Measurements from ENCODE around the gene ZNF655. TPM values are rescaled to one million over a fixed set of nuclear protein-coding genes. Genes with fewer than 3 reads are reported as not detected.

Gene ZNF655
- total and polyA plus RNA-seq, 5 donors from 2014 or later, result 89.9 to 148 (median 97.7) TPM

DNA sequence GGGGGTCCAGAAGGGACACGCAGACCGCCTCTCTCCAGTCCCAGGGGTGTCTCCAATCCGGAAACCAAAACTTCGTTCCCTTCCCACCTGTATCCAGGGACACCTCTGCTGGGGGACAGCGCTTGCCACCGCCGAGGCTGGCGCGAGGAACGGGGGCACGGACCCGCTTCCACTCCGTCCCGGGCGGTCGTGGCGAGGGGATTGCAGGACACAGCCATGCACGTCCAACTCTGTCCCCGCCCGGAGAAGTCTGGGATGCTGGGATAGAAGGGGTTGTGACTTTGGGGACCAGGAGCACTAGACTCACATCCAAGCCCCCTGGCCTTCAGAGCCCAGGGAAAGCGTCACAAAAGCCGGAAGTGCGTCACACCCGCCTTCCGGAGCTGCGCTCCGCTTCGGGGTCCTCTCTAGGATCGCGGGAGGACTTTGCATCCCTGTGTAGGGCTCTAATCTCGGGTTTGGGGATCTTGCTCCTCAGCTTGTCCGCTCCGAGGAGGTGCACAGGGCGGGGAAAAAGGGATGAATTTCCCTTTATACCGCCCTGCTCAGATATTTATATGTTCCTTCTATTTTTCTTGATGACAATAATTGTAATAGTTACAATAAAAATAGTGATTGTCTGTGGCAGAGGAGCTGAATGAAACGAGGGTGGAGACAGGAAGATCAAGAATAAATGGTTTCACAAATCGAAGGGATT lies 6.5 kb upstream of the ZNF655 start, which contains the start of gene FAM200A:
Gene FAM200A, minus strand, starts transcription at position 348 of the 697 bp plus-strand sequence. CDS start 3,707 bp downstream, outside the sequence.
- H3K4me1 Mint-ChIP-seq, result peaks cover 11 to 52% (median 32%) of the 10 kb centered on the region in 4 donors
- H3K4me1 ChIP-seq (ENCODE audit: control insufficient read depth, insufficient read depth, low read length, poor library complexity, severe bottlenecking), result peaks cover 24% of the 10 kb centered on the region
- H3K4me3 ChIP-seq (ENCODE audit: low read depth, low read length), result peak within 1 kb of the TSS; percentile 89
- H3K27me3 ChIP-seq (ENCODE audit: control insufficient read depth, insufficient read depth, low read length), result no peaks in the 10 kb centered on the region
- no peaks in the 10 kb centered on the region for H3K9me3 ChIP-seq (ENCODE audit: control insufficient read depth in 2 of 2, low read length in 2 of 2)
- no peaks in the 10 kb centered on the region for H3K27me3 Mint-ChIP-seq
- peak within 1 kb of the TSS; percentile 95 to 99 (median 98) for H3K27ac Mint-ChIP-seq
- peaks cover 29% of the 10 kb centered on the region for H3K36me3 ChIP-seq (ENCODE audit: control insufficient read depth, insufficient read depth, low read length)
- DNase-seq (peak; percentile 83 to 93 (median 85)), ATAC-seq (ENCODE audit: low read depth in 2 of 2) (peak; percentile 96 to 98)
- peaks cover 22% of the 10 kb centered on the region for H3K36me3 Mint-ChIP-seq
- H3K4me3 Mint-ChIP-seq, result peak within 1 kb of the TSS; percentile 87 to 97 (median 92)
- peak within 1 kb of the TSS; percentile 86 for H3K27ac ChIP-seq (ENCODE audit: insufficient read depth, low read length, poor library complexity, severe bottlenecking)
- H3K9me3 Mint-ChIP-seq, result peaks cover 0 to 6% (median 0%) of the 10 kb centered on the region in 7 donors

DNA sequence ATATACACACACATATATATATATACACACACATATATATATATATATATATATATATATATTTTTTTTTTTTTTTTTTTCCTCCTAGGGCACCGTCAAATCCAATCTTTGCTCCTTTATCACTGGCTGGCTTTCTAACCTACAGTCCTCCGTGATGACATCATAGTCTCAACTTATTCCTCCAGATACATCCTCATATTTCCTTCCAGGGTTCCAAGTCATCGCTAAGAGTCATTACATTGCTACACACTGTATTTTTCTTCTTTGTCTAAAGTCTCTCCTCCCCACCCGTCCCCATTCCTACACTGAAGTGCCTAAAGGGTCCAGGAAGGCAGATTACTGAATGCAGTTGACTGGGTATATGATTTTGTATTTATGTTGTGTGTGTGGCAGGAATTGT lies 5.4 kb upstream of the ZNF655 start:
- Mint-ChIP-seq H3K9me3 (peaks cover 0 to 6% (median 0%) of the 10 kb centered on the region in 7 donors), H3K27me3 (peaks cover 4% of the 10 kb centered on the region), H3K27ac (no peak overlapping the region), H3K36me3 (peaks cover 24% of the 10 kb centered on the region), H3K4me1 (peaks cover 11 to 63% (median 40%) of the 10 kb centered on the region in 4 donors), H3K4me3 (peak overlapping the region in 2 of 4 donors; percentile 20 to 40)
- no peak for ATAC-seq (ENCODE audit: low read depth in 2 of 2)
- no peak overlapping the region for H3K4me3 ChIP-seq (ENCODE audit: low read depth, low read length)
- no peaks in the 10 kb centered on the region for H3K9me3 ChIP-seq (ENCODE audit: control insufficient read depth in 2 of 2, low read length in 2 of 2)
- no peak overlapping the region for H3K27ac ChIP-seq (ENCODE audit: insufficient read depth, low read length, poor library complexity, severe bottlenecking)
- H3K27me3 ChIP-seq (ENCODE audit: control insufficient read depth, insufficient read depth, low read length), result no peaks in the 10 kb centered on the region
- DNase-seq, result no peak
- H3K4me1 ChIP-seq (ENCODE audit: control insufficient read depth, insufficient read depth, low read length, poor library complexity, severe bottlenecking), result peaks cover 35% of the 10 kb centered on the region
- H3K36me3 ChIP-seq (ENCODE audit: control insufficient read depth, insufficient read depth, low read length), result peaks cover 19% of the 10 kb centered on the region

GRCh38 chr7:99554939-99555338 lies 3.5 kb upstream of the ZNF655 start:
- Histone ChIP-seq H3K36me3 (ENCODE audit: control insufficient read depth, insufficient read depth, low read length) (peaks cover 15% of the 10 kb centered on the region), H3K4me1 (ENCODE audit: control insufficient read depth, insufficient read depth, low read length, poor library complexity, severe bottlenecking) (peaks cover 46% of the 10 kb centered on the region), H3K27me3 (ENCODE audit: control insufficient read depth, insufficient read depth, low read length) (no peaks in the 10 kb centered on the region), H3K27ac (ENCODE audit: insufficient read depth, low read length, poor library complexity, severe bottlenecking) (no peak overlapping the region), H3K9me3 (ENCODE audit: control insufficient read depth in 2 of 2, low read length in 2 of 2) (no peaks in the 10 kb centered on the region), H3K4me3 (ENCODE audit: low read depth, low read length) (no peak overlapping the region)
- ATAC-seq (ENCODE audit: low read depth in 2 of 2) (no peak), DNase-seq (no peak)
- no peak overlapping the region for H3K27ac Mint-ChIP-seq
- peaks cover 19% of the 10 kb centered on the region for H3K36me3 Mint-ChIP-seq
- peak overlapping the region in 3 of 4 donors; percentile 6 to 62 (median 15) for H3K4me3 Mint-ChIP-seq
- H3K27me3 Mint-ChIP-seq, result peaks cover 8% of the 10 kb centered on the region
- peaks cover 0 to 2% (median 0%) of the 10 kb centered on the region in 7 donors for H3K9me3 Mint-ChIP-seq
- H3K4me1 Mint-ChIP-seq, result peaks cover 11 to 62% (median 41%) of the 10 kb centered on the region in 4 donors

- H3K9me3 ChIP-seq (ENCODE audit: control insufficient read depth in 2 of 2, low read length in 2 of 2), result no peaks in the 10 kb centered on the region
Observed at GRCh38 chr7:99557196-99557607, 1.2 kb upstream of the ZNF655 start.

DNA sequence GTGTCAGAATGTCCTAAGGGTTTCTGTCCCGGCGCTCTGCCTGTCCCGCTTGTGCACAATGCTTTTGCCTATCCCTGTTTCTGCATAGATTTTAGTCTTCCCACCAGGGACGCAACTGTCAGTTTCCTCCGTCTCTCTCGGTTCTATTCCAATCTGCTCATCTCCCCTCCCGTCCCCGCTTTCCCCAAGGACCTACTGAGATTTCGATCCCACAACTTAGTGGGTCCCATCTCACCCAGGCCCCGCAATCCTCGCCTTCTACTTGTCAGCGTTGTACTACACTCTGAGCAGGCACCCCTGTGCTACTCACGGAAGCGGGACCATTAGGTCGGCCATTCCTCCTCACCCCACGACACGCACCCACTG lies 519 bp upstream of the ZNF655 start:
- Histone ChIP-seq H3K9me3 (ENCODE audit: control insufficient read depth in 2 of 2, low read length in 2 of 2) (no peaks in the 10 kb centered on the region), H3K4me3 (ENCODE audit: low read depth, low read length) (peak overlapping the region; percentile 98), H3K27ac (ENCODE audit: insufficient read depth, low read length, poor library complexity, severe bottlenecking) (peak overlapping the region; percentile 95), H3K4me1 (ENCODE audit: control insufficient read depth, insufficient read depth, low read length, poor library complexity, severe bottlenecking) (peaks cover 47% of the 10 kb centered on the region), H3K36me3 (ENCODE audit: control insufficient read depth, insufficient read depth, low read length) (peaks cover 42% of the 10 kb centered on the region), H3K27me3 (ENCODE audit: control insufficient read depth, insufficient read depth, low read length) (no peaks in the 10 kb centered on the region)
- DNase-seq (no peak), ATAC-seq (ENCODE audit: low read depth in 2 of 2) (peak; percentile 59 to 61)
- H3K27ac Mint-ChIP-seq, result peak overlapping the region; percentile 99
- peak overlapping the region; percentile 92 to 100 (median 96) for H3K4me3 Mint-ChIP-seq
- peaks cover 8% of the 10 kb centered on the region for H3K27me3 Mint-ChIP-seq
- H3K9me3 Mint-ChIP-seq, result peaks cover 0 to 2% (median 0%) of the 10 kb centered on the region in 7 donors
- H3K36me3 Mint-ChIP-seq, result peaks cover 40% of the 10 kb centered on the region
- H3K4me1 Mint-ChIP-seq, result peaks cover 12 to 68% (median 46%) of the 10 kb centered on the region in 4 donors

More at GRCh38 chr7:99557196-99557607, 1.2 kb upstream of the ZNF655 start:
- peaks cover 13 to 66% (median 45%) of the 10 kb centered on the region in 4 donors for H3K4me1 Mint-ChIP-seq
- peaks cover 8% of the 10 kb centered on the region for H3K27me3 Mint-ChIP-seq
- H3K27me3 ChIP-seq (ENCODE audit: control insufficient read depth, insufficient read depth, low read length), result no peaks in the 10 kb centered on the region
- no peak for ATAC-seq (ENCODE audit: low read depth in 2 of 2)
- peak overlapping the region; percentile 98 for H3K4me3 ChIP-seq (ENCODE audit: low read depth, low read length)
- H3K4me3 Mint-ChIP-seq, result peak overlapping the region; percentile 92 to 100 (median 96)
- H3K36me3 ChIP-seq (ENCODE audit: control insufficient read depth, insufficient read depth, low read length), result peaks cover 35% of the 10 kb centered on the region
- peak in 1 of 3 donors; percentile 16 for DNase-seq
- H3K36me3 Mint-ChIP-seq, result peaks cover 32% of the 10 kb centered on the region
- peak overlapping the region; percentile 95 for H3K27ac ChIP-seq (ENCODE audit: insufficient read depth, low read length, poor library complexity, severe bottlenecking)
- peaks cover 47% of the 10 kb centered on the region for H3K4me1 ChIP-seq (ENCODE audit: control insufficient read depth, insufficient read depth, low read length, poor library complexity, severe bottlenecking)
- H3K9me3 Mint-ChIP-seq, result peaks cover 0 to 2% (median 0%) of the 10 kb centered on the region in 7 donors
- H3K27ac Mint-ChIP-seq, result peak overlapping the region; percentile 99

DNA sequence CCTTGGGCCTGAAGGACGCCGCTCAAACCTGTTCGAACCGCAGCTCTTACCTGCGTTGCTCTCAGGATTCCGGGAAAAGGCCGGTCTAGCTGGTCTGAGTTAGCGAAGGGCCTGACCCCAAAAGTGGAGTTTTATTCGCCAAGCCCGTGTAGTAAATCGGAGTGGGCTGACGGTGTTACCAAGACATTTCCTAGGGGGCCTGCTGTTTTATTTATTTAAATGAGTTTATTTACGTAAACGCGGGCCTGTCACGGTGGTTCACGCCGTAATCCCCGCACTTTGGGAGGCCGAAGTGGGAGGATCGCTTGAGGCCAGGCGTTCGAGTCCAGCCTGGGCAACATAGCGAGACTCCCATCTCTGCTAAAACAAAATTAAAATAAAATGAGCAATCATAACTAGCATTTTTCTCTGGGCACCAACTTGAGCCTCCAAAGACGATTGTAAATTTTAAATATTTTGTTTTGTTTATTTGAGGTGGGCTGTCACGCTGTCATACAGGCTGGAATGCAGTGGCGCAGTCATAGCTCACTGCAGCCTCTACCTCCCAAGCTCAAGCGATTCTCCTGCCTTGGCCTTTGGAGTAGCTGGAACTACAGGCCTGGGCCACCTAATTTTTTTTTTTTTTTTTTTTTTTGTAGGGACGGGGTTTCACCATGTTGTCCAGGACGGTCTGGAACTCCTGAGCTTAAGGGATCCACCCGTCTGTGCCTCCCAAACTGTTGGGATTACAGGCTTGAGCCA lies 903 bp downstream of the ZNF655 start:
- peaks cover 46% of the 10 kb centered on the region for H3K36me3 Mint-ChIP-seq
- H3K27ac Mint-ChIP-seq, result peak overlapping the region; percentile 99
- peaks cover 54% of the 10 kb centered on the region for H3K36me3 ChIP-seq (ENCODE audit: control insufficient read depth, insufficient read depth, low read length)
- H3K4me1 Mint-ChIP-seq, result peaks cover 16 to 69% (median 51%) of the 10 kb centered on the region in 4 donors
- H3K4me3 Mint-ChIP-seq, result peak overlapping the region; percentile 92 to 100 (median 96)
- H3K4me1 ChIP-seq (ENCODE audit: control insufficient read depth, insufficient read depth, low read length, poor library complexity, severe bottlenecking), result peaks cover 47% of the 10 kb centered on the region
- H3K9me3 ChIP-seq (ENCODE audit: control insufficient read depth in 2 of 2, low read length in 2 of 2), result no peaks in the 10 kb centered on the region
- no peak for ATAC-seq (ENCODE audit: low read depth in 2 of 2)
- no peaks in the 10 kb centered on the region for H3K27me3 ChIP-seq (ENCODE audit: control insufficient read depth, insufficient read depth, low read length)
- H3K9me3 Mint-ChIP-seq, result peaks cover 0 to 2% (median 0%) of the 10 kb centered on the region in 7 donors
- H3K27me3 Mint-ChIP-seq, result peaks cover 8% of the 10 kb centered on the region
- no peak for DNase-seq
- peak overlapping the region; percentile 95 for H3K27ac ChIP-seq (ENCODE audit: insufficient read depth, low read length, poor library complexity, severe bottlenecking)
- peak overlapping the region; percentile 77 for H3K4me3 ChIP-seq (ENCODE audit: low read depth, low read length)

DNA sequence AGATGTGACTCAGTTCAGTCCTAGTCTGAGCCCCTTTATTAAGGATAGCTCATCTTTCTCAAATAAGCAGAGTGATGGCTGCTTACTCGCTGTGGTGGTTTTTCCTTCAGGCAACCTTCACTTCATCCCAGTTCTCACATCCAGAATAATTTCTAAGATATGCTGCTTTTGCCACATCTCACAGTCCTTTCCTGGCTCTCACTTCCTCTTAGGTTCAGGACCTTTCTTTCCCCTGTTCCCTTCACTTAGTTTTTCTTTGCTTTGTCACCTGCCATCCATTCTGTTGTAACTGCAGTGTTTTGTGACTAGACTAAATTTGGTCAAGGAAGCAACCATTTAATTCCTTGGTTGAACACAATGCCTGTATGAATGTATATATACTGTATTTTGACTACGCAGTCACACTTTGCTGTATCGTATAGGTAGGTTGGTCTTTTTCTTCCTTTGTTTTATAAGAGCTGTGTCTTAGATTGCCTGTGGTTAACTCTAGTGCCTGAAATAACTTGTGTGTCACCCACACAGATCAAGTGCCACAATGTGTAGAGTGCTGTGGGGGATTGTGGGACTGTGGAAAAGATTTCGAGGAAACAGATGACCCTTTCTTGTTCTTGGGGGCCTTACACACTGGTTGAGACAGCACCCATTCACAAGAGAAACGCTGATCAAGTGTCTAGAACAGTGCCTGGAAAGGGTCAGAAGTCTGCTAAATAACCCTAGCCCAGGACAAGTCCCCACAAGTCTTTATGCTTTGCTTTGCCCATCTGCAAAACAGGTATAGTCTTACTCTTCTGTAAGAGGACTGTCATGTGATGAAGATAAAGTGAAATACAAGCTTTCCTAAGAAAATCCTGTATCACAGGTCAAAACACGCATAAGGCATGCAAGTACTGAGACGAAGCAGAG lies 2.6 kb downstream of the ZNF655 start:
- Histone ChIP-seq H3K27me3 (ENCODE audit: control insufficient read depth, insufficient read depth, low read length) (no peaks in the 10 kb centered on the region), H3K9me3 (ENCODE audit: control insufficient read depth in 2 of 2, low read length in 2 of 2) (no peaks in the 10 kb centered on the region), H3K4me1 (ENCODE audit: control insufficient read depth, insufficient read depth, low read length, poor library complexity, severe bottlenecking) (peaks cover 42% of the 10 kb centered on the region), H3K36me3 (ENCODE audit: control insufficient read depth, insufficient read depth, low read length) (peaks cover 55% of the 10 kb centered on the region), H3K4me3 (ENCODE audit: low read depth, low read length) (no peak overlapping the region), H3K27ac (ENCODE audit: insufficient read depth, low read length, poor library complexity, severe bottlenecking) (peak overlapping the region; percentile 37)
- Mint-ChIP-seq H3K27ac (peak overlapping the region; percentile 83 to 99 (median 97)), H3K4me3 (peak overlapping the region; percentile 92 to 100 (median 96)), H3K36me3 (peaks cover 40% of the 10 kb centered on the region), H3K4me1 (peaks cover 18 to 69% (median 50%) of the 10 kb centered on the region in 4 donors), H3K9me3 (peaks cover 0 to 2% (median 0%) of the 10 kb centered on the region in 7 donors), H3K27me3 (peaks cover 8% of the 10 kb centered on the region)
- DNase-seq, result no peak
- ATAC-seq (ENCODE audit: low read depth in 2 of 2), result no peak

All from CD4-positive, CD25-positive, alpha-beta regulatory T cell (primary cell).